GM12878 (cell line): ENCODE measurements around the gene COL17A1. TPM values are rescaled to one million over a fixed set of nuclear protein-coding genes. Genes with fewer than 3 reads are reported as not detected.

ENCODE experiments used
- ATAC-seq: fragments of 200-7000 bp; cut with Tn5 transposase; 3 replicates; pipeline ENCODE4 v1.9.1; 2020; ENCODE audit warnings: mild to moderate bottlenecking, moderate library complexity
- BruUV-seq: library from RNA; stranded (reverse); fragments of 400-500 nt; replicated peaks from 2 replicates; lab custom pipeline; 2021; lab: Mats Ljungman, UMichigan
- CTCF ChIA-PET: fragments of 300-600 bp; sonication (Branson Sonifier 250); formaldehyde crosslinking; extraction: SDS; loops from one replicate; lab custom pipeline; 2021; ENCODE audit warnings: inconsistent platforms; lab: Yijun Ruan, JAX
- POLR2A ChIA-PET: fragments of 350-600 bp; formaldehyde crosslinking; extraction: SDS; loops from one replicate; lab custom pipeline; 2021; ENCODE audit warnings: inconsistent platforms; lab: Charles Lee
- RAD21 ChIA-PET: fragments of 300-600 bp; sonication (Branson Sonifier 250); formaldehyde crosslinking; loops from one replicate; lab custom pipeline; 2023; ENCODE audit warnings: antibody characterized with exemption; ENCODE audit not compliant: unreplicated experiment; lab: Charles Lee
- SMC1A ChIA-PET: fragments of 300-600 bp; sonication (Branson Sonifier 250); formaldehyde crosslinking; loops from one replicate; lab custom pipeline; 2023; ENCODE audit not compliant: unreplicated experiment, uncharacterized antibody; lab: Charles Lee
- DNase-seq: peaks from one replicate; pipeline ENCODE4 v3.0.0-alpha.2; 2011; ENCODE audit warnings: low read depth, low spot score
- FAIRE-seq: peaks from 3 replicates; lab custom pipeline; 2011; peaks lifted over from hg19 to GRCh38; lab: Jason Lieb, UNC
- H2AFZ ChIP-seq: 2 replicates; pipeline ENCODE4 v1.6.0; 2011; ENCODE audit warnings: low read depth, low read length, control low read depth; ENCODE audit not compliant: control insufficient read depth
- H3K27ac ChIP-seq: 2 replicates; pipeline ENCODE4 v1.5.1; 2011; ENCODE audit warnings: control low read depth; ENCODE audit not compliant: control insufficient read depth, insufficient read depth
- H3K27me3 ChIP-seq, 2 experiments: replicated peaks in 1 of 2; 2 replicates each; pipeline versions ENCODE4 v1.6.0 to v1.6.1; 2011; ENCODE audit warnings: low read length in 1 of 2; ENCODE audit not compliant: control insufficient read depth in 2 of 2, insufficient read depth in 2 of 2
- H3K36me3 ChIP-seq, 2 experiments: 2 replicates each; pipeline ENCODE4 v1.5.1; 2011; ENCODE audit warnings: low read length in 1 of 2; ENCODE audit not compliant: control insufficient read depth in 2 of 2, insufficient read depth in 2 of 2
- H3K4me1 ChIP-seq: 2 replicates; pipeline ENCODE4 v1.6.1; 2011; ENCODE audit warnings: mild to moderate bottlenecking, low read length, moderate library complexity, mixed read lengths; ENCODE audit not compliant: control insufficient read depth, insufficient read depth
- H3K4me2 ChIP-seq: 2 replicates; pipeline ENCODE4 v1.6.0; 2011; ENCODE audit warnings: control low read depth; ENCODE audit not compliant: control insufficient read depth, insufficient read depth
- H3K4me3 ChIP-seq: fragments of 200-600 bp; sonication (generic); 2 replicates; pipeline ENCODE4 v1.5.1; 2016
- H3K79me2 ChIP-seq: 2 replicates; pipeline ENCODE4 v1.6.0; 2011; ENCODE audit warnings: low read length; ENCODE audit not compliant: control insufficient read depth, insufficient read depth
- H3K9ac ChIP-seq: 2 replicates; pipeline ENCODE4 v1.8.0; 2011; ENCODE audit warnings: low read length, control low read depth, mixed read lengths; ENCODE audit not compliant: control insufficient read depth, insufficient read depth
- H3K9me3 ChIP-seq: replicated peaks from 3 replicates; pipeline ENCODE4 v1.5.1; 2011; ENCODE audit warnings: mild to moderate bottlenecking, low read length; ENCODE audit not compliant: control insufficient read depth, insufficient read depth
- H4K20me1 ChIP-seq: 2 replicates; pipeline ENCODE4 v1.6.0; 2011; ENCODE audit not compliant: control insufficient read depth, insufficient read depth
- BHLHE40 ChIP-seq, 2 experiments: fragments of 450-650 bp in 1 of 2; IDR thresholded peaks; 2 replicates each; pipeline ENCODE4 v1.6.1; 2011 to 2017; ENCODE audit warnings: low read depth in 2 of 2, borderline replicate concordance in 1 of 2, improper control_type of control experiment in 1 of 2, low read length in 1 of 2, mild to moderate bottlenecking in 1 of 2
- CBX3 ChIP-seq: fragments of 200-600 bp; sonication (generic); IDR thresholded peaks from 2 replicates; pipeline ENCODE4 v1.6.1; 2016; ENCODE audit warnings: low read depth, borderline replicate concordance
- CBX5 ChIP-seq: sonication (generic); IDR thresholded peaks from 2 replicates; pipeline ENCODE4 v1.6.1; 2016; ENCODE audit warnings: low read depth, moderate library complexity, mild to moderate bottlenecking, inconsistent platforms
- CHD2 ChIP-seq: IDR thresholded peaks from 2 replicates; pipeline ENCODE4 v1.6.1; 2011; ENCODE audit warnings: low read depth, low read length, improper control_type of control experiment, borderline replicate concordance
- CHD4 ChIP-seq: fragments of 200-600 bp; sonication (generic); IDR thresholded peaks from 2 replicates; pipeline ENCODE4 v1.6.1; 2016; ENCODE audit warnings: mild to moderate bottlenecking
- CREM ChIP-seq: IDR thresholded peaks from 2 replicates; pipeline ENCODE4 v1.6.1; 2014; ENCODE audit warnings: antibody characterized with exemption, low read depth
- EED ChIP-seq: sonication (generic); IDR thresholded peaks from 2 replicates; pipeline ENCODE4 v1.6.1; 2016; ENCODE audit warnings: antibody characterized with exemption, low read depth
- EP300 ChIP-seq, 2 experiments: fragments of 150-350 bp in 1 of 2; IDR thresholded peaks; 2 replicates each; pipeline ENCODE4 v1.6.1; 2011 to 2012; ENCODE audit warnings: low read depth in 2 of 2, low read length in 2 of 2, borderline replicate concordance in 1 of 2, improper control_type of control experiment in 1 of 2, inconsistent platforms in 1 of 2; ENCODE audit not compliant: control insufficient read depth in 1 of 2
- FOXM1 ChIP-seq: IDR thresholded peaks from 2 replicates; pipeline ENCODE4 v1.6.1; 2012; ENCODE audit warnings: low read depth, mild to moderate bottlenecking, inconsistent platforms, low read length, moderate library complexity
- GABPA ChIP-seq: IDR thresholded peaks from 2 replicates; pipeline ENCODE4 v1.6.1; 2014; ENCODE audit warnings: antibody characterized with exemption, low read depth, mild to moderate bottlenecking, inconsistent platforms
- HCFC1 ChIP-seq: fragments of 150-350 bp; IDR thresholded peaks from 2 replicates; pipeline ENCODE4 v1.6.1; 2014; ENCODE audit warnings: low read length
- IRF3 ChIP-seq: fragments of 450-650 bp; IDR thresholded peaks from 2 replicates; pipeline ENCODE4 v1.6.1; 2014; ENCODE audit warnings: mild to moderate bottlenecking
- MYC ChIP-seq: IDR thresholded peaks from 2 replicates; pipeline ENCODE4 v1.6.1; 2011; ENCODE audit warnings: mild to moderate bottlenecking, low read length, moderate library complexity, inconsistent platforms; ENCODE audit not compliant: insufficient read depth, insufficient replicate concordance, insufficient read length, severe bottlenecking
- SUZ12 ChIP-seq: fragments of 200-600 bp; sonication (generic); IDR thresholded peaks from one replicate; pipeline ENCODE4 v1.6.1; 2018; ENCODE audit warnings: antibody characterized with exemption, mild to moderate bottlenecking; ENCODE audit not compliant: unreplicated experiment
- TBL1XR1 ChIP-seq: IDR thresholded peaks from 2 replicates; pipeline ENCODE4 v1.6.1; 2012; ENCODE audit warnings: low read depth, low read length, improper control_type of control experiment
- ZBED1 ChIP-seq: IDR thresholded peaks from 2 replicates; pipeline ENCODE4 v1.6.1; 2016; ENCODE audit warnings: borderline replicate concordance
- ZNF687 ChIP-seq: fragments of 450-650 bp; IDR thresholded peaks from 2 replicates; pipeline ENCODE4 v1.6.1; 2017; ENCODE audit warnings: mild to moderate bottlenecking, moderate library complexity
- WGBS: methylation state at CpG from one replicate; pipeline ENCODE4 v1.1.6; 2016; ENCODE audit warnings: low lambda C conversion rate; ENCODE audit not compliant: insufficient replicate concordance, insufficient coverage; ENCODE audit errors: missing lambda C conversion rate; 5-methylcytosine and 5-hydroxymethylcytosine counted together
- in situ Hi-C: fragments of 300-500 bp; cut with MboI; formaldehyde crosslinking; loops from 9 replicates; pipeline ENCODE4 v1.14.3; 2018; ENCODE audit warnings: mixed read lengths
- intact Hi-C: fragments of 100-400 bp; cut with micrococcal nuclease; formaldehyde crosslinking; loops from one replicate; pipeline ENCODE4 v1.14.2; 2022; ENCODE audit not compliant: unreplicated experiment
- polyA plus RNA-seq, 11 experiments: library from polyadenylated mRNA; depleted of rRNA in 4 of 11; unstranded in 6 of 11; stranded (reverse) in 5 of 11; fragments of >200 nt; fragmentation: Nextera tagmentation in 4 of 11; fragmentation: Illumina TruSeq in 1 of 11; extraction: Ambion mirVana in 4 of 11; extraction: Trizol in 1 of 11; gene quantifications; 1 replicate in 1 of 11; 2 replicates in 10 of 11; pipeline versions ENCODE4 v1.2.1 to v1.2.3, GENCODE V29; 2011 to 2016; ENCODE audit warnings: inconsistent platforms in 2 of 11, missing spikeins in 2 of 11, low read depth in 1 of 11
- total RNA-seq, 4 experiments: library from RNA; depleted of rRNA in 3 of 4; stranded (reverse); fragments of >200 nt in 3 of 4; fragmentation: Illumina TruSeq in 1 of 4; extraction: Trizol in 1 of 4; gene quantifications; 2 replicates each; pipeline versions ENCODE4 v1.2.1 to v1.2.3, GENCODE V29; 2013 to 2021
- TF ChIP-seq, protein P1 (sequence below): fragments of 150-350 bp; IDR thresholded peaks from 2 replicates; pipeline ENCODE4 v1.6.1; 2014; ENCODE audit warnings: mild to moderate bottlenecking, low read depth, low read length

The COL17A1 gene
- total and polyA plus RNA-seq, 10 of the 15 experiments (the other 5 are each of a cell fraction or from before 2014, with no cell fraction given): 0.08 to 0.22 TPM; not detected in 8

- CTCF ChIA-PET: no interaction called here
- no peaks in the 10 kb centered on the region for H3K36me3 ChIP-seq
- H3K9me3 ChIP-seq: no peaks in the 10 kb centered on the region
- 90% methylated on average over 22 of the region's 23 CpGs for WGBS
- DNase-seq (no peak), ATAC-seq (no peak; the same call in 2 of the 3 replicates), FAIRE-seq (no peak)
- H2AFZ ChIP-seq: no peak overlapping the region
- RAD21 ChIA-PET: no interaction called here
- no peaks in the 10 kb centered on the region for H3K27me3 ChIP-seq
- intact Hi-C loops (no loop called here), in situ Hi-C loops (no loop called here)
- H3K4me2 ChIP-seq: no peak overlapping the region
- BruUV-seq: no TSS peak
- H3K9ac ChIP-seq: no peak overlapping the region
- SMC1A ChIA-PET: interaction anchor here (1.3 kb wide), 1 partner anchor 89 kb away, joined by 7 read pairs; no protein-coding TSS in a partner anchor
- no peak overlapping the region for H3K27ac ChIP-seq
- no peaks in the 10 kb centered on the region for H3K4me1 ChIP-seq
- POLR2A ChIA-PET: no interaction called here
- no peaks in the 10 kb centered on the region for H4K20me1 ChIP-seq
- TF ChIP-seq HCFC1 (no peak), IRF3 (no peak), EP300 (IDR thresholded peaks at IDR 0.05; ENCODE audit: borderline replicate concordance in 1 of 2, control insufficient read depth in 1 of 2, low read depth in 2 of 2, low read length in 2 of 2) (no peak), EED (no peak), BHLHE40 (IDR thresholded peaks at IDR 0.05; ENCODE audit: borderline replicate concordance in 1 of 2, low read depth in 2 of 2, low read length in 1 of 2) (no peak), CHD4 (no peak), CHD2 (no peak), ZBED1 (no peak), ZNF687 (no peak), FOXM1 (no peak), CBX3 (no peak), MYC (no peak), CBX5 (no peak), GABPA (no peak), CREM (no peak), TBL1XR1 (no peak), SUZ12 (no peak)
- TF ChIP-seq, protein P1, sequence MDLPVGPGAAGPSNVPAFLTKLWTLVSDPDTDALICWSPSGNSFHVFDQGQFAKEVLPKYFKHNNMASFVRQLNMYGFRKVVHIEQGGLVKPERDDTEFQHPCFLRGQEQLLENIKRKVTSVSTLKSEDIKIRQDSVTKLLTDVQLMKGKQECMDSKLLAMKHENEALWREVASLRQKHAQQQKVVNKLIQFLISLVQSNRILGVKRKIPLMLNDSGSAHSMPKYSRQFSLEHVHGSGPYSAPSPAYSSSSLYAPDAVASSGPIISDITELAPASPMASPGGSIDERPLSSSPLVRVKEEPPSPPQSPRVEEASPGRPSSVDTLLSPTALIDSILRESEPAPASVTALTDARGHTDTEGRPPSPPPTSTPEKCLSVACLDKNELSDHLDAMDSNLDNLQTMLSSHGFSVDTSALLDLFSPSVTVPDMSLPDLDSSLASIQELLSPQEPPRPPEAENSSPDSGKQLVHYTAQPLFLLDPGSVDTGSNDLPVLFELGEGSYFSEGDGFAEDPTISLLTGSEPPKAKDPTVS: no peak
- TF ChIP-seq, all 136 proteins: peak for 0
- Histone ChIP-seq H3K79me2 (no peaks in the 10 kb centered on the region), H3K4me3 (no peak overlapping the region)
These were observed 51.1 kb downstream of the COL17A1 start for GRCh38 chr10:104034401-104035193.
